MG63 (cell line): Measurements from ENCODE around the gene CHST1. TPM values are rescaled to one million over a fixed set of nuclear protein-coding genes. Genes with fewer than 3 reads are reported as not detected.

Experiments
- DNase-seq: peaks from one replicate; pipeline ENCODE4 v3.0.0-alpha.2; 2020
- H3K27me3 ChIP-seq: fragments of 250-450 bp; sonication (Bioruptor Pico); 2 replicates; pipeline ENCODE4 v1.5.1; 2020; ENCODE audit warnings: mild to moderate bottlenecking, moderate library complexity
- H3K36me3 ChIP-seq: fragments of 250-450 bp; sonication (Bioruptor Pico); 2 replicates; pipeline ENCODE4 v1.5.1; 2020; ENCODE audit warnings: mild to moderate bottlenecking, moderate library complexity
- H3K4me3 ChIP-seq: fragments of 250-450 bp; sonication (Bioruptor Pico); 2 replicates; pipeline ENCODE4 v1.5.1; 2020; ENCODE audit warnings: mild to moderate bottlenecking, moderate library complexity
- H3K9me3 ChIP-seq: fragments of 250-450 bp; sonication (Bioruptor Pico); 2 replicates; pipeline ENCODE4 v1.5.1; 2020; ENCODE audit warnings: mild to moderate bottlenecking, moderate library complexity
- total RNA-seq: library from RNA; depleted of rRNA; stranded (reverse); fragments of >200 nt; shearing (Covaris generic); gene quantifications from 2 replicates; pipeline ENCODE4 v1.2.3, GENCODE V29; 2014; ENCODE audit warnings: low replicate concordance

CHST1 gene
- total RNA-seq, 1 experiment from 2014 or later, result not detected

- no peaks in the 10 kb centered on the region for H3K27me3 ChIP-seq
- H3K9me3 ChIP-seq, result no peaks in the 10 kb centered on the region
- H3K4me3 ChIP-seq, result no peak overlapping the region
- no peaks in the 10 kb centered on the region for H3K36me3 ChIP-seq
- DNase-seq, result no peak
Observed at GRCh38 chr11:45654231-45655011, 11.0 kb downstream of the CHST1 start.

DNA sequence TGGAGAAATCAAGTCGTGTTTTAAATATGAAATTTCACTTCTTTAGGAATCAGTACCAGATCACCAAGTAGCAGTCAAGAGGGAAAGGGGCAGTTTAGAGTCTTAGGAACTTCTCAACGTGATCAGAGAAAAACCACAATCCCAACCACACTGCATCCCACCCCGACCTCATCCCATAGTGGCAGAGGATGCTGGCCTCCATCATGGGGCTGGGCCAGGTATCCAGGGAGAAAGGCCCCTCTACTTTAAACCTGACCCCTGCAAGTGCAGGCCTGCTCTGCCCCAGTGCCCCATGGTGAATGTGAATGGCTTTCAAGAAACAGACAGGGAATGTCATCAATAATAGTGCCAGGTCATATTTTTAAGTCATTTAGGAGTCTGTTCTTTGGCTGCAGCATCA lies 12.1 kb downstream of the CHST1 start:
- no peak for DNase-seq
- H3K4me3 ChIP-seq, result no peak overlapping the region
- no peaks in the 10 kb centered on the region for H3K27me3 ChIP-seq
- no peaks in the 10 kb centered on the region for H3K9me3 ChIP-seq
- H3K36me3 ChIP-seq, result no peaks in the 10 kb centered on the region

DNA sequence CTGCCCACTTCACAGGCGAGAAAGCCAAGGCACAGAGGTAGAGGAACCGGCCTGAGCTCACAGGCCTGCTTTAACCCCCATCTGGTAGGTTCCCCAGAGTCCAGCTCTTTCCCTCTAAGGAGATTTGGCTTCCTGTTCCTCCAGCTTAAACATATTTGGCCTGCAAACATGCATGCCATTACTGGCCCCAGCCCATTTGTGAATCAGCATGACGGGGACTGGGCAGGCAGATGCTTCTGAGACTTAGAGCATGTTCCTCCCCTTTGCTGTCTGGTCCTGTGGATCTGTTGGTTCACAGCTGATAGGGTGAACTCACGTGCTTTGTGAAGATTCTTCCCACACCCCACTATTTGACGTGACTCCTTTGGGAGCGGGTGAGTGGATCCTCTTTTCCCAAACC lies 12.6 kb downstream of the CHST1 start:
- Histone ChIP-seq H3K36me3 (no peaks in the 10 kb centered on the region), H3K4me3 (no peak overlapping the region), H3K27me3 (no peaks in the 10 kb centered on the region), H3K9me3 (no peaks in the 10 kb centered on the region)
- peak; percentile 78 for DNase-seq

DNA sequence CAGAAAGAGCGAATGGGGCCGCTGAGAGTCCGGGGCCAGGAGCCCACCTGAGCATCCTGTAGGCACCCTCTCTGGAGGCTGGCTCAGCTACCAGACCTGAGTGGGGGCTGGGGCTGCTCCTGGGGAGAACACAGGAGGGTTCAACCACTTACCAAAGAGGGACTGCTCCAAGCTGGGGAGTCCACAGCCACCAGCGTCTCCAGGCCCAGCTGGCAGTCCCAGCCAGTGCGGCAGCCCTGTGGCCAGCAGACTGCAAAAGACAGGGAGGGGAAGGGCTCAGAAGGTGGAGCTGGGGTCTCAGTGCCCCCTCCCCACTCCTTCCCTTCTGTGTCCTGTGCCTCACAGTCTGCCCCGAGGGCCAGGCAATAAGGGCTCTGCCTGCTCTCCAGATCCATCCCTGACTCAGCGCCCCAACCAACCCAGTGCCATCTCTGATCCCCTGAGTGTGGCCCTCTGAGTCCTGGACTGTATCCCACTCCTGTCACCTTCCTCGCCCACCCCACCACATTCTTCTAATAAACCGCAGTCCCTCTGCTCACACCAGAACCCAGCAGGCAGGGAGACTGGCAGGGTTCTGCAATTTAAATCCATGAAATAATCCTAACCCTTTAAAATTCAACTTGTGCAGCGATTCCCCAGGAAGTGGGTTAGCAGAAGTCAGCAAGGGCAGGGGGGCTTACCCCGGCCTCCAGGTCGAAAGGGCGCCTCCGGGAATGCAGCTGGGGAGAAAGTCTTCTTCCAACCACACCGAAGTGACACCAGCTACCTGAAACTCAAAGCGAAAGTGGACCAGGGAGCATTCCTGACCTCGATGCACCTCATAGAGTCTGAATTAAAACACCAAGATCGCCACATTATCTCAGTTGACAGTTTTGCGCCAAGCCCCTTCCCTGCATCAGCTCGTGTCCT lies 13.3 kb downstream of the CHST1 start:
- Histone ChIP-seq H3K36me3 (no peaks in the 10 kb centered on the region), H3K27me3 (no peaks in the 10 kb centered on the region), H3K9me3 (no peaks in the 10 kb centered on the region), H3K4me3 (no peak overlapping the region)
- no peak for DNase-seq

GRCh38 chr11:45651156-45651555 lies 14.3 kb downstream of the CHST1 start:
- no peaks in the 10 kb centered on the region for H3K9me3 ChIP-seq
- H3K4me3 ChIP-seq, result no peak overlapping the region
- DNase-seq, result no peak
- no peaks in the 10 kb centered on the region for H3K36me3 ChIP-seq
- H3K27me3 ChIP-seq, result no peaks in the 10 kb centered on the region

DNA sequence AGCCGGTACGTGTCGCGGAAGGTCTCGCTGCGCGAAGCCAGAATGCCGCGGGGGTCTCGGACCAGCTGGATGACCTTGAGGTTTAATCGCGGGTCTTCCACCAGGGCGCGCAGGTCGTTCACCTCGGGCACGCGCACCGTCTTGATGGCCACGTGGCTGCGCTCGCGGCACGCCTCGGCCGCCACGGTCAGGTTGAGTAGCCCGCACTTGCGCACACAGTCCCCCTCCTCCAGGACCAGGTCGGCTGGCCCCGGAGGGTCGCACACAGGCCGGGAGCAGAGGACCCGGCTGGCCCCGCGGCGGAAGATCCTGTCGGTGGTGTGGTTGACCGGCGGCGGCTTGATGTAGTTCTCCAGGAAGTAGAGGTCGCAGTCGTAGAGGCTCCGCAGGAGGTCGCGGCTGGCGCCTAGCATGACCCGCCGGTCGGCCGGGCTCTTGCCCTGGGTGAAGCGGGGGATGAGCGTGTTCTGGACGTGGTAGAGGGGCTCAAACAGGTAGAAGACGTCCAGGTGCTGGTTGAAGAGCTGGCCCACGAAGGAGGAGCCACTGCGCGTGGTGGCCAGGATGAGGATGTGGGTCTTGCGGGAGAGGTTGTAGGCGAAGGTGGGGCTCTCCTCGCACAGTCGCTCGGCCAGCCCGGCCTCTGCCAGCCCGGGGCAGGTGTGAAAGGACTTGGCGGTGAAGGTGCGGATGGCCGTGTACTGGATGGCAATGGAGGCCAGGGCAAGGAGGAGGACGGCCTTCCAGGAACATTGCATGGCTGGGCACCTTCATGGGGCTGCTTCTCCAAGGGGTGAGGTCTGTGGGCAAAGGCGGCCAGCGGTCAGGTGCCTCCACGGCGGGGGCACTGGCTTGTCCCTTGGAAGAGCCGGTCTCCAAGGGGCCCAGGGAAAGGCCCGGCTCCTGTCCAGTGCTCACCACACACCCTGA lies 15.0 kb downstream of the CHST1 start:
- Histone ChIP-seq H3K9me3 (no peaks in the 10 kb centered on the region), H3K27me3 (no peaks in the 10 kb centered on the region), H3K36me3 (no peaks in the 10 kb centered on the region), H3K4me3 (no peak overlapping the region)
- DNase-seq, result no peak

DNA sequence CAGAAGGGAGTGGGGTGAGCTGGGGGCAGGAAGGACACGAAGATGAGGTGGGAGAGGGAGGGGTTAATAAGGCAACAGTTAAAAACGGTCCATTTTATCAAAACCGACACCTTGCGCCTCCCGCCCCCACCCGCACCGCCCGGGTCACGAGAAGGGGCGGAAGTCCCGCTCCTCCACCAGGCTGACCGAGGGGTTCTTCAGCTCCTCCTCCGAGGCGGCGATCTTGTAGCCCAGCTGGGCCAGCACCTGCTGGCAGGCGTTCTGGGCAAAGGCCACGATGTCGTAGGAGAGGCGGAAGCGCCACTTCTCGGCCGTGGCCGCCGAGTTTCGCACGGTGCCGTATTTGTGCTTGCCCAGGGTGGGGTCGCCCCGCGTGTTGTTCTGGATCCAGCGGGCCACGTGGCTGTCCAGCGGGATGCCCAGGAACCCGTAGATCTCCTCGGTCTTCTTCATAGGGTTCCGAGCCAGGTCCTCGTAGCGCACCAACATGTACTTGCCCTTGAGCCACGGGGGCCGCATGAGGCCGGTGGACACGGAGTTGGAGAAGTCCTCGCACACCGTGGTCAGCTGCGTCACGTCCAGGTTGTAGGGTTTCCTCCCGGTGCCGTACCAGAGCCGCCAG lies 15.8 kb downstream of the CHST1 start:
- no peaks in the 10 kb centered on the region for H3K9me3 ChIP-seq
- DNase-seq, result no peak
- H3K4me3 ChIP-seq, result no peak overlapping the region

GRCh38 chr11:45648931-45649330 lies 16.5 kb downstream of the CHST1 start:
- no peak overlapping the region for H3K4me3 ChIP-seq
- no peak for DNase-seq
- H3K9me3 ChIP-seq, result no peaks in the 10 kb centered on the region
- no peaks in the 10 kb centered on the region for H3K27me3 ChIP-seq
- no peaks in the 10 kb centered on the region for H3K36me3 ChIP-seq

More for the DNA sequence above, 15.8 kb downstream of the CHST1 start:
- no peaks in the 10 kb centered on the region for H3K27me3 ChIP-seq
- H3K36me3 ChIP-seq, result no peaks in the 10 kb centered on the region

- no peaks in the 10 kb centered on the region for H3K36me3 ChIP-seq
- no peaks in the 10 kb centered on the region for H3K27me3 ChIP-seq
- H3K4me3 ChIP-seq, result no peak overlapping the region
- no peaks in the 10 kb centered on the region for H3K9me3 ChIP-seq
- DNase-seq, result no peak
Observed at GRCh38 chr11:45647786-45648185, 17.6 kb downstream of the CHST1 start.

DNA sequence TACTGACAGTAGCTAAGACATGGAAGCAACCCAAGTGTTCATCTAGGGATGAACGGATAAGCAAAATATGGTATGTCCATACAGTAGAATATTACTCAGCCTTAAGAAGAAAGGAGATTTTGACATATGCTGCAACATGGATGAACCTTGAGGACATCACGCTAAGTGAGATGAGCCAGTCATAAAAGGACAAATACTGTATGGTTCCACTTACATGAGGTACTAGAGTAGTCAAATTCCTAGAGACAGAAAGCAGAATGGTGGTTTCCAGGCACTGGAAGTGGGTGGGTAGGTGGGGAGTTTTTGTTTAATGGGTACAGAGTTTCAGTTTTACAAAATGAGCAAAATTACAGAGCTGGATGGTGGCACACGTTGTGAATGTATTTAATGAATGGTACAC lies 18.1 kb downstream of the CHST1 start:
- Histone ChIP-seq H3K4me3 (no peak overlapping the region), H3K36me3 (no peaks in the 10 kb centered on the region), H3K9me3 (no peaks in the 10 kb centered on the region), H3K27me3 (no peaks in the 10 kb centered on the region)
- no peak for DNase-seq

- Histone ChIP-seq H3K4me3 (no peak overlapping the region), H3K9me3 (no peaks in the 10 kb centered on the region), H3K27me3 (no peaks in the 10 kb centered on the region), H3K36me3 (no peaks in the 10 kb centered on the region)
- DNase-seq, result peak; percentile 66
Observed at GRCh38 chr11:45646275-45646927, 19.0 kb downstream of the CHST1 start.

GRCh38 chr11:45644981-45645889 lies 20.2 kb downstream of the CHST1 start:
- DNase-seq, result no peak
- no peaks in the 10 kb centered on the region for H3K36me3 ChIP-seq
- no peaks in the 10 kb centered on the region for H3K27me3 ChIP-seq
- no peaks in the 10 kb centered on the region for H3K9me3 ChIP-seq
- no peak overlapping the region for H3K4me3 ChIP-seq

DNA sequence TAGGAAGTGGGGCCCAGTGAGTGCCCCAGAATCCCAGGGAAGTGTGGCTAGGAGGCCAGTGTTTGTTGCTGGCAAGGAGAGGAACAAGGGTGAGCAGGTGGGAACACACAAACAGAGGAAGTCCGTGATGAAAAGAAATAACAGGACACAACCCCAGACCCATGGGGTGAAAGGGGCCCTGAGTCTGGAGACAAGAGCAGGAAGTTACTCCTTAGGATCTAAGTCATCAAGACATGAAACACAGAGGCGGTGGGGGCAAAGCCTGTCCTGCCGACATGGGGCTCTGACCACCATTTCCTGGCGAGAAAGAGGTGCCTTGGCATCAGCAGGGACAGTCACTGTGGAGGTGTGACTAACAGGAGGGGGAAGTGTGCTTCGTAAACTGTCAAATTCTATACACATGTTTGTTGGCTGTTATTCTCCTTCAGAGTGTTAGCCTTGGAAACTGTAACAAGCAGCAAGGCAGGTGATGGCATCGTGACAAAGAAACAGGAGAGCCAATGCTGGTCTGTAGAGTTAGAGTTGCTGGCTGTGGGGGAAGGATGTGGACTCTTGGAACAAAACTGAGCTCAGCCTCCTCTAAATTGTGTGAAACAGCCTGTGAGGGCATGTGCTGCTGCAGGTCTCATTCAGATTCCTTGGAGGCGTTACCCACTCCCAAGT lies 21.7 kb downstream of the CHST1 start:
- H3K36me3 ChIP-seq, result no peaks in the 10 kb centered on the region
- no peak overlapping the region for H3K4me3 ChIP-seq
- H3K9me3 ChIP-seq, result no peaks in the 10 kb centered on the region
- DNase-seq, result no peak
- H3K27me3 ChIP-seq, result no peaks in the 10 kb centered on the region

DNA sequence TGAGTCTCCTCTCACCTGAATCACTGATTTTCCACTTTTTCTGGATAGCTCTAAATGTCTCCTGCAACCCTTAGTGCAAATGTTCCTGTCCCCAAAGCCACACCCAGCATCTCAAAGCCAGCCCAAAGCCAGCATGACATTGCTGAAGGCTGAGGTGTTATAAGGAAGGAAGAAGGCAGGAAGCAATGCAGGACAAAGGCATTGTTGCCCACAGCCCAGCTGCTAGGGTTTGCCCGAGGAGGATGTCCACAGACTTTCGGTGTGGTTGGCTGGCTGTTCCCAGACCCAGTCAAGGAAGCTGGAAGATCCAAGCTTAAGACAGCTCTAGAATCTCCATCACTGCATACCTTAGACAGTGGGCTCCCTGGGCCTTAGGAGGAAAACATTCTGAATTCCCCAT lies 23.5 kb downstream of the CHST1 start:
- no peak for DNase-seq
- H3K27me3 ChIP-seq, result no peaks in the 10 kb centered on the region
- no peaks in the 10 kb centered on the region for H3K36me3 ChIP-seq
- H3K9me3 ChIP-seq, result no peaks in the 10 kb centered on the region
- no peak overlapping the region for H3K4me3 ChIP-seq

GRCh38 chr11:45638051-45638450 lies 27.4 kb downstream of the CHST1 start:
- no peak for DNase-seq
- no peaks in the 10 kb centered on the region for H3K9me3 ChIP-seq

More at GRCh38 chr11:45638051-45638450, 27.4 kb downstream of the CHST1 start:
- Histone ChIP-seq H3K27me3 (no peaks in the 10 kb centered on the region), H3K4me3 (no peak overlapping the region), H3K36me3 (no peaks in the 10 kb centered on the region)
